GM21381 (cell line): Measurements from ENCODE around the gene TMEM185B.
A peak's percentile ranks its signal among the peaks of the same experiment; 100 is the strongest.
"Not testable (repeated sequence)": the region's sequence is repeated elsewhere in the genome, so short reads cannot be mapped to it uniquely, and the experiment has no call there.

ENCODE experiments used
- ATAC-seq: cut with Tn5 transposase; IDR thresholded peaks from one replicate; pipeline ENCODE4 v1.9.1; 2021; ENCODE audit warnings: mild to moderate bottlenecking, moderate library complexity; ENCODE audit not compliant: unreplicated experiment

Gene TMEM185B

GRCh38 chr2:120235158-120235557, 12.0 kb upstream of the TMEM185B start:
- not testable (repeated sequence) for ATAC-seq

- no peak for ATAC-seq
Observed at GRCh38 chr2:120233292-120233691, 10.1 kb upstream of the TMEM185B start.

GRCh38 chr2:120231974-120232635, 8.9 kb upstream of the TMEM185B start:
- ATAC-seq, result peak; percentile 88

- peak; percentile 7 for ATAC-seq
Observed at GRCh38 chr2:120231564-120231973, 8.4 kb upstream of the TMEM185B start.

- ATAC-seq, result no peak
Observed at GRCh38 chr2:120230515-120231471, 7.6 kb upstream of the TMEM185B start.

GRCh38 chr2:120229341-120229740, 6.1 kb upstream of the TMEM185B start:
- no peak for ATAC-seq

- no peak for ATAC-seq
Observed at GRCh38 chr2:120228503-120228902, 5.3 kb upstream of the TMEM185B start.

GRCh38 chr2:120227111-120227991, 4.2 kb upstream of the TMEM185B start:
- no peak for ATAC-seq

- ATAC-seq, result no peak
Observed at GRCh38 chr2:120226316-120226715, 3.1 kb upstream of the TMEM185B start.

GRCh38 chr2:120225549-120226065, 2.4 kb upstream of the TMEM185B start:
- no peak for ATAC-seq

GRCh38 chr2:120224735-120225548, 1.7 kb upstream of the TMEM185B start:
- no peak for ATAC-seq

- no peak for ATAC-seq
Observed at GRCh38 chr2:120224256-120224655, 1.1 kb upstream of the TMEM185B start.

GRCh38 chr2:120222186-120223033, 790 bp downstream of the TMEM185B start:
- no peak for ATAC-seq

GRCh38 chr2:120221616-120222015, 1.6 kb downstream of the TMEM185B start:
- no peak for ATAC-seq

GRCh38 chr2:120220756-120221155, 2.4 kb downstream of the TMEM185B start:
- ATAC-seq, result no peak

- ATAC-seq, result no peak
Observed at GRCh38 chr2:120219766-120220165, 3.4 kb downstream of the TMEM185B start.

- ATAC-seq, result no peak
Observed at GRCh38 chr2:120219291-120219690, 3.9 kb downstream of the TMEM185B start.

GRCh38 chr2:120218181-120218580, 5.0 kb downstream of the TMEM185B start:
- ATAC-seq, result no peak

GRCh38 chr2:120210270-120210693, 12.9 kb downstream of the TMEM185B start:
- no peak for ATAC-seq
